ENCODE results near the gene NEO1.

Gene NEO1

GRCh38 chr15:73081321-73081958 lies 29.2 kb downstream of the NEO1 start:
- DNase-seq: no peak

- no peak for DNase-seq
Observed at GRCh38 chr15:73082812-73083211, 30.5 kb downstream of the NEO1 start.

GRCh38 chr15:73087098-73087497 lies 34.8 kb downstream of the NEO1 start:
- no peak for DNase-seq

- no peak for DNase-seq
Observed at GRCh38 chr15:73105064-73105463, 52.8 kb downstream of the NEO1 start.

GRCh38 chr15:73108676-73109075 lies 56.4 kb downstream of the NEO1 start:
- no peak for DNase-seq

- DNase-seq: no peak
Observed at GRCh38 chr15:73109765-73110164, 57.5 kb downstream of the NEO1 start.

- DNase-seq: no peak
Observed at GRCh38 chr15:73110201-73110600, 57.9 kb downstream of the NEO1 start.

- no peak for DNase-seq
Observed at GRCh38 chr15:73114064-73114463, 61.8 kb downstream of the NEO1 start.

- no peak for DNase-seq
Observed at GRCh38 chr15:73116164-73116563, 63.9 kb downstream of the NEO1 start.

- DNase-seq: no peak
Observed at GRCh38 chr15:73118055-73118454, 65.8 kb downstream of the NEO1 start.

- DNase-seq: no peak
Observed at GRCh38 chr15:73119478-73119877, 67.2 kb downstream of the NEO1 start.

- DNase-seq: no peak
Observed at GRCh38 chr15:73120269-73120668, 68.0 kb downstream of the NEO1 start.

- DNase-seq: no peak
Observed at GRCh38 chr15:73125219-73125618, 73.0 kb downstream of the NEO1 start.

- no peak for DNase-seq
Observed at GRCh38 chr15:73127302-73127936, 75.2 kb downstream of the NEO1 start.

- DNase-seq: no peak
Observed at GRCh38 chr15:73130830-73131229, 78.6 kb downstream of the NEO1 start.

GRCh38 chr15:73134196-73134595 lies 81.9 kb downstream of the NEO1 start:
- no peak for DNase-seq

GRCh38 chr15:73139041-73139743 lies 86.9 kb downstream of the NEO1 start:
- no peak for DNase-seq

GRCh38 chr15:73139744-73140553 lies 87.7 kb downstream of the NEO1 start:
- DNase-seq: no peak

- DNase-seq: no peak
Observed at GRCh38 chr15:73141216-73141900, 89.1 kb downstream of the NEO1 start.

GRCh38 chr15:73142802-73143762 lies 90.8 kb downstream of the NEO1 start:
- no peak for DNase-seq

GRCh38 chr15:73143763-73144155 lies 91.5 kb downstream of the NEO1 start:
- DNase-seq: no peak

- no peak for DNase-seq
Observed at GRCh38 chr15:73146419-73146818, 94.2 kb downstream of the NEO1 start.

Measured in NCI-H187 treated with DMSO at 0.1 percent for 48 hours (cell line).